HEK293T (cell line): ENCODE measurements around the gene BICDL1.
"Not testable (repeated sequence)": the region's sequence is repeated elsewhere in the genome, so short reads cannot be mapped to it uniquely, and the experiment has no call there.

Experiments used
- CTCF ChIA-PET: fragments of 350-600 bp; formaldehyde crosslinking; extraction: SDS; loops from one replicate; lab custom pipeline; 2021; ENCODE audit warnings: antibody characterized with exemption, inconsistent platforms; lab: Yijun Ruan, JAX
- POLR2A ChIA-PET: fragments of 350-600 bp; formaldehyde crosslinking; extraction: SDS; loops from one replicate; lab custom pipeline; 2020; ENCODE audit warnings: antibody characterized with exemption, inconsistent platforms; lab: Yijun Ruan, JAX
- DNase-seq: peaks from one replicate; pipeline ENCODE4 v3.0.0; 2012; ENCODE audit warnings: mixed read lengths; ENCODE audit errors: extremely low spot score
- ARNT ChIP-seq: fragments of 450-650 bp; IDR thresholded peaks from 2 replicates; pipeline ENCODE4 v1.6.1; 2017; ENCODE audit warnings: mild to moderate bottlenecking
- BHLHE40 ChIP-seq: fragments of 450-650 bp; IDR thresholded peaks from 2 replicates; pipeline ENCODE4 v1.6.1; 2016; ENCODE audit warnings: mild to moderate bottlenecking, moderate library complexity, borderline replicate concordance
- CTBP1 ChIP-seq: fragments of 450-650 bp; IDR thresholded peaks from 2 replicates; pipeline ENCODE4 v1.6.1; 2016; ENCODE audit warnings: borderline replicate concordance
- ELF4 ChIP-seq: fragments of 450-650 bp; IDR thresholded peaks from 2 replicates; pipeline ENCODE4 v1.6.1; 2017; ENCODE audit warnings: antibody characterized with exemption
- FOXA1 ChIP-seq: fragments of 450-650 bp; IDR thresholded peaks from 2 replicates; pipeline ENCODE4 v1.6.1; 2016; ENCODE audit warnings: mild to moderate bottlenecking
- FOXK2 ChIP-seq: fragments of 450-650 bp; IDR thresholded peaks from 2 replicates; pipeline ENCODE4 v1.6.1; 2016; ENCODE audit warnings: mild to moderate bottlenecking
- FOXM1 ChIP-seq: fragments of 450-650 bp; IDR thresholded peaks from 2 replicates; pipeline ENCODE4 v1.6.1; 2017; ENCODE audit warnings: mild to moderate bottlenecking, borderline replicate concordance
- HDGF ChIP-seq: fragments of 450-650 bp; IDR thresholded peaks from 2 replicates; pipeline ENCODE4 v1.6.1; 2017; ENCODE audit warnings: antibody characterized with exemption, borderline replicate concordance
- L3MBTL2 ChIP-seq: fragments of 450-650 bp; conservative IDR thresholded peaks from 2 replicates; pipeline ENCODE4 v1.6.1; 2016; ENCODE audit warnings: mild to moderate bottlenecking
- LEF1 ChIP-seq: fragments of 450-650 bp; IDR thresholded peaks from 2 replicates; pipeline ENCODE4 v1.6.1; 2017; ENCODE audit warnings: mild to moderate bottlenecking, borderline replicate concordance
- NFRKB ChIP-seq: fragments of 450-650 bp; IDR thresholded peaks from 2 replicates; pipeline ENCODE4 v1.6.1; 2016; ENCODE audit warnings: mild to moderate bottlenecking, moderate library complexity
- SP1 ChIP-seq: fragments of 450-650 bp; IDR thresholded peaks from 2 replicates; pipeline ENCODE4 v1.6.1; 2017
- SUZ12 ChIP-seq: fragments of 450-650 bp; IDR thresholded peaks from 2 replicates; pipeline ENCODE4 v1.6.1; 2016; ENCODE audit warnings: mild to moderate bottlenecking
- TARDBP ChIP-seq: fragments of 450-650 bp; IDR thresholded peaks from 2 replicates; pipeline ENCODE4 v1.6.1; 2016
- ZNF384 ChIP-seq: fragments of 450-650 bp; IDR thresholded peaks from 2 replicates; pipeline ENCODE4 v1.6.1; 2016
- TF ChIP-seq, protein P1 (sequence below): fragments of 450-650 bp; IDR thresholded peaks from 2 replicates; pipeline ENCODE4 v1.6.1; 2016

The BICDL1 gene

DNA sequence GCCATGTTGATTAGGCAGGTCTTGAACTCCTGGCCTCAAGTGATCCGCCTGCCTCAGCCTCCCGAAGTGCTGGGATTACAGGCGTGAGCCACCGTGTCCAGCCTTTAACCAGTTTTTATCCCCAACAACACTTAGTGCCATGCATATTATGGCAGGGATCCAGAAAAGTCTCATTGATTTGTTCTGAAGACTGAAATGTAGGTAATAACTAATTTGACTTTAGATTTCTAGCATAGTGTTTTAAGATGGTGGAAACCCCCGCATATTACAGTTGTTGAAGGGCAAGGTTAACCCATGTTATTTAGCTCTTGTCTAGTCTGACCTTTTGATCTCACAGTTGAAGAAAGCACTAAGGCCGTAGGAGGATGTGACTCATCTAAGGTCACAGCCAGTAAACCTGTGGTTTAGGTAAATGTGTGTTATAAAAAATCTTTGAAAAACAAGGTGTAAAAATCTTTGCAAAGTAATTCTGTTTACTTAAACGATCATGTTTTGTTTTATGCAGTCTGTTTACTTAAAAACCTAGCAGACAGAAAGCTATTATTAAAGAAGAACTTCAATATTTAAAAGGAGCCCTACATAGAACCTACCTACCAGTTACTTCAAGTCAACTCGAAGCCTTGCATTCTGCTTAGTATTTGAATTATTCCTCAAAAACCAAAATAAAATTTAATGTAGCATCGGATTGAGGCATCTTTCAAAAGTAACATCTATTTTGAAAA lies 24.8 kb downstream of the BICDL1 start:
- CTCF ChIA-PET: no interaction called here
- DNase-seq: no peak

DNA sequence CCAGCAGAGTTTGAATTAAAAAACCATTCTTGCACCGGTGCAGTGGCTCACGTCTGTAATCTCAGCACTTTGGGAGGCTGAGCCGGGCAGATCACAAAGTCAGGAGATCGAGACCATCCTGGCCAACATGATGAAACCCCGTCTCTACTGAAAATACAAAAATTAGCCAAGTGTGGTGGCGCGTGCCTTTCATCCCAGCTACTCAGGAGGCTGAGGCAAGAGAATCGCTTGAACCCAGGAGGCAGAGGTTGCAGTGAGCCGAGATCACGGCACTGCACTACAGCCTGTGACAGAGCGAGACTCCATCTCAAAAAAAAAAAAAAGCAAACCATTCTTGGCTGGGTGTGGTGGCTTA lies 25.3 kb downstream of the BICDL1 start:
- POLR2A ChIA-PET, DNase-seq, CTCF ChIA-PET: not testable (repeated sequence)

More for the DNA sequence above, 24.8 kb downstream of the BICDL1 start:
- POLR2A ChIA-PET: no interaction called here
- TF ChIP-seq ARNT (no peak), CTBP1 (no peak), TARDBP (no peak), SP1 (no peak), HDGF (no peak), NFRKB (no peak), BHLHE40 (no peak), ELF4 (no peak), SUZ12 (no peak), FOXA1 (no peak), LEF1 (no peak), FOXK2 (no peak), FOXM1 (no peak), L3MBTL2 (no peak)
- TF ChIP-seq, protein P1, sequence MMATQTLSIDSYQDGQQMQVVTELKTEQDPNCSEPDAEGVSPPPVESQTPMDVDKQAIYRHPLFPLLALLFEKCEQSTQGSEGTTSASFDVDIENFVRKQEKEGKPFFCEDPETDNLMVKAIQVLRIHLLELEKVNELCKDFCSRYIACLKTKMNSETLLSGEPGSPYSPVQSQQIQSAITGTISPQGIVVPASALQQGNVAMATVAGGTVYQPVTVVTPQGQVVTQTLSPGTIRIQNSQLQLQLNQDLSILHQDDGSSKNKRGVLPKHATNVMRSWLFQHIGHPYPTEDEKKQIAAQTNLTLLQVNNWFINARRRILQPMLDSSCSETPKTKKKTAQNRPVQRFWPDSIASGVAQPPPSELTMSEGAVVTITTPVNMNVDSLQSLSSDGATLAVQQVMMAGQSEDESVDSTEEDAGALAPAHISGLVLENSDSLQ: no peak

- CTCF ChIA-PET: interaction anchor here (0.6 kb wide), 1 partner anchor 236 kb away, joined by 3 read pairs; no protein-coding TSS in a partner anchor
Measured at GRCh38 chr12:120015313-120015712, 26.3 kb downstream of the BICDL1 start.

GRCh38 chr12:120016199-120016598 lies 27.2 kb downstream of the BICDL1 start:
- DNase-seq, CTCF ChIA-PET: not testable (repeated sequence)
- POLR2A ChIA-PET: interaction anchor here (1.6 kb wide), 1 partner anchor 9 kb away, joined by 4 read pairs; no protein-coding TSS in a partner anchor

More at GRCh38 chr12:120015313-120015712, 26.3 kb downstream of the BICDL1 start:
- POLR2A ChIA-PET: no interaction called here
- TF ChIP-seq NFRKB: no peak
- TF ChIP-seq TARDBP: no peak
- TF ChIP-seq SUZ12: no peak
- no peak for TF ChIP-seq ARNT
- TF ChIP-seq FOXK2: no peak
- no peak for TF ChIP-seq ZNF384
- no peak for TF ChIP-seq SP1
- no peak for TF ChIP-seq HDGF
- TF ChIP-seq FOXA1: no peak
- TF ChIP-seq, protein P1: no peak
- no peak for TF ChIP-seq LEF1
- no peak for TF ChIP-seq CTBP1
- TF ChIP-seq L3MBTL2: no peak
- no peak for TF ChIP-seq ELF4
- no peak for TF ChIP-seq BHLHE40
- DNase-seq: no peak

- ChIA-PET CTCF (no interaction called here), POLR2A (no interaction called here)
- DNase-seq: no peak
- no peak for TF ChIP-seq CTBP1
- TF ChIP-seq ELF4: no peak
- no peak for TF ChIP-seq SUZ12
- TF ChIP-seq NFRKB: no peak
- TF ChIP-seq SP1: no peak
- TF ChIP-seq L3MBTL2: no peak
- TF ChIP-seq TARDBP: no peak
- no peak for TF ChIP-seq ZNF384
- TF ChIP-seq BHLHE40: no peak
- no peak for TF ChIP-seq ARNT
- TF ChIP-seq, protein P1: no peak
- TF ChIP-seq HDGF: no peak
- TF ChIP-seq LEF1: no peak
- TF ChIP-seq FOXM1: no peak
- no peak for TF ChIP-seq FOXK2
Measured at GRCh38 chr12:120019197-120019596, 30.2 kb downstream of the BICDL1 start.

DNA sequence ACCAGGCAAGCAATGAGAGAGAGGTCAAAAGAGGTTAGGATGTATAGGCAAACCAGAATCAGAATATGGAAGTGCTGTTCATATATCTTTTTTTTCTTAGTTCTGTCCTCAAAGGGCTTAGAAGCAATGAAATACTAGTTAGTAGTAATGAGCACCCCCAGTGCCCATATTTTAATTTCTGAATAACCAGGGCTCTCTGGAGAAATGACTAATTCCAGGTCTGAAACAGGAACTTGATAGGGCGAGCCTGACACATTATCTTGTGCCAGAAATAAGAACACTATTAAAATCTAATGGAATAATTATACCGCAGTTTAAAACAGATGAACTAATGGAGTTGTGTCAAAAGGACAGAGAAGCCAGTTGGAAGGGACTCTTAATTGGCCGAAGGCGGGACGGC lies 30.9 kb downstream of the BICDL1 start:
- TF ChIP-seq HDGF (no peak), L3MBTL2 (no peak), LEF1 (no peak), SUZ12 (no peak), ARNT (no peak), TARDBP (no peak), ZNF384 (no peak), FOXM1 (no peak), SP1 (no peak), FOXA1 (no peak)
- no peak for DNase-seq
- CTCF ChIA-PET: no interaction called here
- POLR2A ChIA-PET: no interaction called here
